HG02938 (cell line): Measurements from ENCODE around the gene ABCD4.

Experiments
- ATAC-seq: cut with Tn5 transposase; IDR thresholded peaks from one replicate; pipeline ENCODE4 v1.9.1; 2021; ENCODE audit warnings: mild to moderate bottlenecking, moderate library complexity; ENCODE audit not compliant: unreplicated experiment

ABCD4 gene

DNA sequence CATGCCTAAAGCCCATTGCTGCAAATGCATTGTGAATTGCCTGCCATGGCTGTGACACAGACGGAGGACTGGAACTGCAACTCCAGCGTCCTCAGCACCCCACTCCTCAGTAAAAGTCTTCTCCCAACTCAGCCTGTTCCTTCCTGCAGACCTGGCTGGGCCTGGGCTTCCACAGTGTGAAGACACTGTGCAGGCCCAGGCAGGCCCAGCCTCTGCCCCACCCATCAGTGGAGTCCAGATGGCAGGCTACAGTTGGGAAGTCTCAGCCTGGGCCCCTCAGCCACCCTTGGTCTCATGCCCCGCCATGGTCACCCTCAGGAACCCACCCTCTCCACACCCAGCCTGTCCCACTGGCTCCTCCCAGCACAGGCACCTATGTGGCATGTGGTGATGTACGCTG, 41.4 kb downstream of the ABCD4 start:
- no peak for ATAC-seq

DNA sequence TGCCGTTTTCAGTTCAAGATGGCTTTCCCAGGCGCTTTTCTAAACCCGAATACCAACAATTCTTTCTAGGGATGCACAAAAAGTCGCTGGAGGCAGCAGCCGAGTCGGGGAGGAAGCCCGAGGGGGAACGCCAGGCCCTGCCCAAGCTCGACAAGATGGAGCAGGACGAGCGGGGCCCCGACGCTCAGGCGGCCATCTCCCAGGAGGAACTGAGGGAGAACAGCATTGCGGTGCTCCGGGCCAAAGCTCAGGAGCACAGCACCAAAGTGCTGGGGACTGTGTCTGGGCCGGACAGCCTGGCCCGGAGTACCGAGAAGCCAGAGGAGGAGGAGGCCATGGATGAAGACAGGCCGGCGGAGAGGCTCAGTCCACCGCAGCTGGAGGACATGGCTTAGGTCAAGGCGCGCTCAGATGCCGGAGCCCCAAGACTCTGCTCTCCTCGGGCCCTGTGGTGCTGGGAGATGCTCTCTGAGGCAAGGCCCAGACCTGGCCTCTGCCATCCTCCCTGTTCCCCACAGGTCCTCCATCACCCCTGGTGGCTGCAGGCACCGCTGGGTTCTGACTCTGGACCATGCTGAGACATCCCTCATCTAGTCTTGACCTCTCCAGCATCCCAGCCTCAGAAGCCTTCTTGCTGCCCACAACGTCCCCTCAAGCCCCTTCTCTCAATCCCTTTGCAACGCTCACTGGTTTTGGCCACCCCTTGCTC, 42.1 kb downstream of the ABCD4 start:
- no peak for ATAC-seq

DNA sequence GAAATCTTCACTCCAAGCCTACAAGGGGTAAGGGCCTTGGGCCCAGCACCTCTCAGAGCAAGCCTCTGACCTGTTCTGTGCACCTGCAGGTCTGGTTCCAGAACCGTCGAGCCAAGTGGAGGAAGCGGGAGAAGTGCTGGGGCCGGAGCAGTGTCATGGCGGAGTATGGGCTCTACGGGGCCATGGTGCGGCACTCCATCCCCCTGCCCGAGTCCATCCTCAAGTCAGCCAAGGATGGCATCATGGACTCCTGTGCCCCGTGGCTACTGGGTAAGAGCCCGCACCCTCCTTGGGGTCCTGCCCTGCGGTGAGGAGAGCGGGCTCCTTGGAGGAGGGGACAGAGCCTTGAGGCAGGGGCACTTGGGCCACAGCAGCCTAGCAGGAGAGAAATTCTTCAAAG, 43.2 kb downstream of the ABCD4 start:
- no peak for ATAC-seq

DNA sequence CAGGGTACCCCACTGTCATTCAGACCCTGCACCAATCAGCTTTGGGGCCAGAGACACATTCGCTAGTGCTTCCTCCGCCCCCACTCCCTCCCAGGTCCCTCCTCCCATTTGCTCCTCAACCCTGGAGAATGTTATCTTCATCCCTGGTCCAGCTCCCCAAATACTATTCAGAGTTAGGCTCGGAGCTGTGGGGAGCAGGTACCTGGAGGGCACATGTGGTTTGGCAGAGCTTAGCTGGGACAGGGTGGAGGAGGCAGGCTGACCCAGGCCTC, 44.0 kb downstream of the ABCD4 start:
- ATAC-seq = no peak

DNA sequence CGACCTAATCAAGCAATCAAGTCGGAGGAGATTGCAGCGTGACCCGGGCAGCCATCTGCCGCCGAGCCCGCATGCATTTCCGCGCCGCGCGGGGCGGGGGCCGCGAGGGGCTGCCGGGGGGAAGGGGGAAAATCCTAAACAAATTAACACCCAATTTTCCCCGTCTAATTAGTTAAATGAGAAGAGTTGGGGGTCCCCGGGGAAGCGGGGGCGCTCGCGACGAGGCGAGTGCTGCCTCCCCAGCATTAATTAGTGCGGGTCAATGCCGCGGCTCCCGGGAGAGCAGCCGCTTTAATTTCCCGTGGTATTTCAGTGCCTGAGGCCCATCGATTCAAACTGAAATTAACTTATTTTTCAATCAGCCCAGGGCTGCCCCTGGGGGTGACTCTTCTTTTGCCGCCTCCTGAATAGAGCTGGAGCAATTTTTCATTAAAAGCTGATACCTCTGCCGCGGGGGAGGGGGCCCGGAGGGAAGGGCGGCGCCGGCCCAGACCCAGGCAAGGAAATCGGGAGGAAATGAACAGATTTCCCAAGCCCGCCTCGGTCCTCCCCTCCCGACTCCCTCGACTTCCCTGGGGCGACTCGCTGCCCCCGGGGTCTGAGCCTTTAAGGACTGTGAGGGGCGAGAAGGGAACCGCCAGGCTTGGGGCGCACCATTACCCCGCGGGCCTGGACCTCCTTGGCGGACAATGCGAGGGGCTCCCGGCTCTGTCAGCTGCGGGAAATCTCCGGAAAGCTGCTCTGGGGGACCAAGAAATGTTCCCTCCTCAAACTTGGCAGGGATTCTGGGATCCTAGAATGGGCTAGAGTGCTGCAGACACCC, 44.6 kb downstream of the ABCD4 start:
- no peak for ATAC-seq

DNA sequence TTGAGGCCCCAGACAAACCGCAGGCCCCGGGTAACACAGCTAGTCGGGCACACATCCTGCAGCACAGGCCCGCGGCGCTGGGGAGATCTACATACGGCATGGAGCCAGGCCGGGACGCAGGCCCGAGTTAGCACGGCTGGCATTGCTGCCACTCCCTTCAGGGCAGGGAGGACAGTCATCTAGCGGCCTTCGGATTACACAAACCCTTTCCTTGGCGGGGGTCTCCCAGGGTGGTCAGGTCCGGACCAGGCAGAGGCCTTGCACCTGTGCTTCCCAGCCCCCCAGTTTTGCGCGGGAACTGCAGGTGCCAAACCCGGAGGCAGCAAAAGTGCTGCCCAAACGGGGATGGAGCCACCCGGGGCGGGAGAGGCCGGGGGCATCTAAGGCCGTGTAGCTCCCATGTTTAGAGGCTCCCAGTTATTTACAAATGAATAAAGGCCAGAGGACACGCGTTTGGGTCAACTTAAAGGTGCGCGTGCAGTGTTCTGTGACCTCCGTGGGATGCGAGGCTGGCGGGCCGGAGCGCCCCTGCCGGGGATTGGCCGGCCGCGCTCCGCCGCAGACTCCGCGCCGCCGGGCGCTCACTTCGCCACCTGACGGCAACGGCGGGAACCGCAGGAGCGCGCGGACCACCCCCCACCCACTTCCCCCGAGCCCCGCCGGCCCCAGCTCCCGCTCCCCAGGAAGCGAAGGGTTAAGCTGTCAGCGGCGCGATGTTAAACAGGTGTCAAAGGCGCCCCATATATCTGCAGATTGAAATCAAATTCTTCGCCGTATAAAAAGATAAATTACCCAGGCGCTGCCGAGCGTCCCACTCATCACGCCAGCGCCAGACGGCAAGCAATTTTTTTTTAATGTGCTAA, 45.4 kb downstream of the ABCD4 start:
- no peak for ATAC-seq

DNA sequence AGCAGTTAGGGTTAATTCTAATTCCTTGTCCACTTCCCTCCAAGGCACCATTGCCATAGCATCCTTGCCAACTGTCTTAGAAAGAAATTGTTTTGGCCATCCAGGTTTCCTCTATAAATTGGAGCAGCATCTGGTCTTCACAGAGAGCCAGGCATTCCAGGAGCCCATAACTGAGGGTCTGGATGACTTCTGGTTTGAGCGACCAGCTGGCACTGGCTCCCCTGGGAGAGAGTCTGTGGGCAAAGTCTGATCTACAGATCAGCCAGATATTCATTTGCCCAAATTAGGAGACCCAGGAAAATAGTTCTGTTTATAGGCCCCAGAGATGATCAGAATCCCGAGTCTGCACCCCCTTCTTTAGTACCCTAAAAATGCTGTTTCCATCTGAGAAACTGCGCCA, 47.5 kb downstream of the ABCD4 start:
- ATAC-seq = no peak

DNA sequence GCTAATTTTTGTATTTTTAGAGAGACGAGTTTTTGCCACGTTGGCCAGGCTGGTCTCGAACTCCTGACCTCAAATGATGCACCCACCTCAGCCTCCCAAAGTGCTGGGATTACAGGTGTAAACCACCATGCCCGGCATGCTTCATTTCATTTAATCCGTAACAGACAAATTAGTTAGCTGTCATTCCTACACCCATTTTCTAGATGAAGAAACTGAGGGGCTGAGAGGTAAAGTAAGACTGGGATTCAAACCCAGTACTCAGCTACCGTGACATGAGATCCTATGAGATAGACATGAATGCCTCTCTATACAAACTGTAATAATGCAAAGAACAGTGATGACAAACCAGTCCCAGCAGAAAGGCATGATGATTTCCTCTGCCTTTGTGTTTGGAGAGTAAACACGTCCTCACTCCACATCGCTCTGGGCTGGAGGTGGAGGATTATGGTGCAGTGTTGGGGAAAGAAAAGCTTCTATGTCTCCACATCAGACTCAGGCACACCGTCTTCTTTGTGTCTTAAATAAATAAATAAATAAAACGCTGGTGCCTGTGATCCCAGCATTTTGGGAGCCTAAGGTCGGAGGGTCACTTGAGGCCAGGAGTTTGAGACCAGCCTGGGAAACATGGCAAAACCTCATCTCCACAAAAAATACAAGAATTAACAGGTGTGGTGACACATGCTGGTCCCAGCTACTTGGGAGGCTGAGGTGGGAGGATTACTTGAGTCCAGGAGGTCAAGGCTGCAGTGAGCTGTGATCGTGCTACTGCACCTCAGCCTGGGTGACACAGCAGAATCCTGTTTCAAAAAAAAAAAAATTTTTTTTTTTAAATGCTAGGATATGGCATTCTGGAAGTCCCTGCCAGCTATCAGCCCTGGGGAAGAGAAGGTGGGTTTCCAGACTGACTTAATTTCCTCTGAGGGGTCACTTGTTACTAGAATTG, 53.0 kb downstream of the ABCD4 start:
- ATAC-seq = no peak

DNA sequence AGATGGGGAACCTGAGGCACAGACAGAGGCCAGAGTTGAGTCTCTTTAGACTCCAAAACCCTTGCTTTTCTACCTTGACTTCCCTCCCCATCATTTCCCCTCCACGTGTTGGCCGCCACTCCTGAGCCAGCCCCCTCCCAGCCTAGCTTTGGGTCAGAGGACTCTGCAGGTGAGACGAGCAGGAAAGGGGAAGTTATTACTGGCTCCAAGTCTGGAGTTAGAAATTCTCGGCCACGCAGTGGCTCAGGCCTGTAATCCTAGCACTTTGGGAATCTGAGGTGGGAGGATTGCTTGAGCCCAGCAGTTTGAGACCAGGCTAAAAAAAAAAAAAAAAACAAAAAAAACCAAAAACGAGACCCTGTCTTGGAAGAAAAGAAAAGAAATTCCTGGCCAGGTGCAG, 54.7 kb downstream of the ABCD4 start:
- no peak for ATAC-seq

DNA sequence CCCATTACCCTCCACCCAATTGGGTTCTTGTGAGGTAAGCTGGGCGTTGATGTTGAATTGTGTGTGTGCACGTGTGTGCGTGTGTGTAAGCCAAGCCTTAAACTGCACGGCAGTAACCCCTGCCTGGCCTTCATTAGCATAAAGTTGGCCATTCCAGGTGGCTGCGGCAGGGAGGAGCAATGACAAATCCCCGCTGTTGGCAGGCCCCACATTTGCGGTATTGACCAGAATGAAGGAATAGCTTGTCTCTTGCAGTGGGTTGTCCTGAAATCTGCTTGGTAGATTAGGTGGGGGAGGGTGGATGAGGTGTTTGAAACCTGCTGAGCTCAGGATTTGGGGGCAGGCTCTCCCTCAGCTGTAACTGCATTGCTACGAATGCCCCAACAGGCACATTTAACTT, 56.2 kb downstream of the ABCD4 start:
- ATAC-seq = no peak

DNA sequence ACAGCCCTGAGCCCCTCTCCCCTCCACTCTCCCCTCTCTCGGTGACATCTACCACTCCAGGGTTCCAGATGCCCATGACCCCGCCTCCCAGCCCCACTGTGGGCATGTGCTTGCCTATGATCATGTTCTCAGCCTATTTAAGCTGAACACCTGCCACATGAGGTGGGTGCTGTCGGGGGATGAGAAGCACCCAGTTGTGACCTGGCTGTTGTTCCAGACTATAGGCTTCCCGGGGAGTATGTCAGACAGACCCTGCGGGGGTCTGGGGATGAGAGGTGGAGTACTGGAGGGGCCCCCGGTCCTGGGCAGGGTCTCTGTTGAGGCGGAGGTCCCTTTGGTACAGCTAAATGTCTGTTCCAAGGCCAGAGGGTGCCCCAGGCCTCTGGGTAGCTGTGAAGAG, 57.4 kb downstream of the ABCD4 start:
- no peak for ATAC-seq

DNA sequence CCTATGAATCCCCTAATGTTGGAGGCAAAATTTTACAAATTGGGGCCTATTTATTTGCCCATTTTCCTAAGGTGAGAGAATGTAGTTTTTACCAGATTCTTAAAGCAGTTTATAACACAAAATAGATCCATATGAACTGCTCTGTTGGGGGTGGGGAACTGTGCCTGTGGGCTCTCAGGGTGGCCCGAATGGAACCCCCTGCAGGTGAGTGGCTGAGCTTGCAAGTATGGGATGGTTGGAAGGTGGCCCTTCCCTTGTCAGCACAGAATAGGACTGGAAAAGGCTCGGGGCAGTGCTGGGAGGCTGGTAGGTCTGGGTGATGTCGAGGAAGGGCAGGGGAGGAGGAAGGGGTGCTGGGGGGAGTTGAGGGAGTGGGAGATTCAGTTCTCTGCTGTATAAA, 58.6 kb downstream of the ABCD4 start:
- ATAC-seq = no peak

DNA sequence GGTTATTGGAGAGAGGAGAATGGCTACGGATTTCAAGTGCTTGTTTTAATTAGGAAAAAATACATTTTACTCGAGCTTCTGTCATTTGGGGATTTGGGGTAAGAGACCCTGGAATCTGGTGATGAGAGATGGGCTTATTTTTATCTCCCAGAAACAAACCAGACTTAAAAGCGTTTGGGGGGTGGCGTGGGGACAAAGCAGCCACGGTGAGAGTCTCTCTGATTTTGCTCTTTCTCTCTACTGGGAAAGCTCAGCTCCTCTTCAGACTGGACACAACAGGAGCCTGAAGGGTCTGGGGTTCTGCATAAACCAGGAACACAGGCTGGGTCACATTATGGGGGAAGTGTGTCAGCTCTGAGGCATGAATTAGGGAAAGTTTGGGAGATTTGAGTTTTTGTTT, 59.7 kb downstream of the ABCD4 start:
- no peak for ATAC-seq

DNA sequence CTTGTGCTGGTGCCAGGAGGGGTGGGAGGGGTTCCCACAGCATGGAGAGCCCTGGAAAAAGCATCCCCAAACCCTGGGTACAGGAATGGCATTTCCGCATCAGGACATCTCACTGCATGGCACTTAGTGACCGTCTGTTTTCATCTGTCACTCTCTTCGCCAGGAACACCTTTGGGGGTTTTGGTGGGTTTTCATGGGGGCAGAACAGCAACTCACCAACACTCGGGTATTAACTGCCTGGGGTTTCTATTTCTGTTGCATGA, 60.0 kb downstream of the ABCD4 start:
- no peak for ATAC-seq

DNA sequence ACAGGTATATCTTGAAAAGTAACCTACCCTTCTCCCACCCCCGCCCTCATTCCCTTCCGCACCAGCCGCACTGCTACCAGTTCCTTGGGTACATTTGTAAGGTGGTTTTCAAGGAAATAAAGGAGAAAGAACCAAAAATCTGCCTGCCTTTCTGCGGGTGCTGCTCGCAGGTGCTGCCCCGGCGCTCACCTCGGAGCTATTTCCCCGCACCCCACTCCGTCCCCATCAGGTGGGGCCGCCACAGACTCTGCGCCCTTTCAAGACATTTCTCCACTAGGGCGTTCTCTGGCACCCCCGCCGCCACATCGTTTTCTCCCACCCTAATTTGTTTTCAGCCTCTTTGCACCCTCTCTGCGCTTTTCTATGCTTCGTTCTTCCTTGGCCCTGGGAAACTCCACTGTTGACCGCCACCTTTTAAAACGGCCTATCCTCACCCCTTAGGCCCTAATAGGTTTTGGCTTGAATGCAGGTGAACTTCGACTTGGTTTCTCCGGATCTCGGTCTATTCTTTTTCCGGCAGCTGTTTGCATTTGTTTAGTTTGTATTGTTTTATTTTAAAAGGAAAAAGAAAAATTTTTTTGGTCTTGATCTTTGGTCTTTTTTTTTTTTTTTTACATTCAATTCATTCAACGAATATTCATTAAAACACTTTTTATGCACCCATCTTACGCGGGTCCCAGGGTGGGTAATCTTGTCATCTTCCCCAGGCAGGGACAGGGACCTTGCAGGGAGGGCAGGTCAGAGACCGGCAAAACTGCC, 60.5 kb downstream of the ABCD4 start:
- no peak for ATAC-seq

DNA sequence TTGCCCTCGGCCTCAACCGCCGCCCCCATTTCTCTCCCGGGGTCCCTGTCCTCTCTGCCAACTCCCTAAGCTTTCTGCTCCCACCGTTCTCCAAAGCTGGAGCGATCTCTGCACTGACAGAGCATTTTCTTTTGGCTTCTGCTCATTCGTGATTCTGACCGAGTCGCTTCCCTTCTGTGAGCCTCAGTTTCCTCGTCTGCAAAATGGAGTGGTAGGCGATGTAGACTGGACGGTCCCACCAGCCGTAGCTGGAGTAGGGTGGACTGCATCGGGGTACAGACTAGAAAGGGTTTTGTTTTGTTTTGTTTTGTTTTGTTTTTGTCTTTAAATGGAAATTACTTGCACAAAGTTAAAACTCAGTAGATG, 61.1 kb downstream of the ABCD4 start:
- no peak for ATAC-seq

DNA sequence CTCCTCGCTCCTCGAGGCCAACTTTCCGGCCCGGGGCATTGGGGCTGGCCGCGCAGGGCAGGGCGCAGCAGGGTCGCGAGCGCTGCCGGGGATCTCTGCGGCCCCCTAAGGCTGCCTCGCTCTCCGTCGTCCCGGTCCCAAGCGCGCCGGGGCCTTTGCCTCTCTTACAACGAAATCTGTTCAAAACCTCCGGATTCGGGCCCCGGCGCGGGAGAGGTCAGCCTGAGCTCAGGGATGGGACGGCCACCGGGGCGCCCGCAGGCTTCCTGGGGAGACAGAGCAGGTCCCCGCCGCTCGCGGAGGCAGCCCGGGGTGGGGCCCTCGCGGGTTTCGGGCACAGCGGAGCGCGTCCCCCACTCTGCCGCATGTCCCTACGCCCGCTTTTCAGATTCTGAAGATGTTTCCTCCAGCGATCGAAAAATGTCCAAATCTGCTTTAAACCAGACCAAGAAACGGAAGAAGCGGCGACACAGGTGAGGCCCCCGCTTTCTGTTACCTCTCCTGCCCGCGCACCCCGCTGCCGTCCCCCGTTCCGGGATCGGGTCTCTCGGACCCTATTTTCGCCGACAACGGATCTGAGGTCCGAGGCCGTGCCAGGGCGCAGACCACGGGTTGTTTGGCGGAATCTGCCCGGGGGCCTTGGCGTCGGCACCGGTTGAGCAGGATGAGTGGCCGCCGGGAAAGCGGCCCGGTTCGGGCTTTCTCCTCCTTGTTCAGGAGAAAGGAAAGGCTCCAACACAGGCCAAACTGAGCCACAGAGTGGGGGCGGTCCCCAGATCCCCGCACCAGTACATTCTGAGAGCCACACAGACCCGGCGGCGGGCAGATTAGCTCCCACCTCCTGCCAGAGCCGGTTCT, 61.7 kb downstream of the ABCD4 start:
- no peak for ATAC-seq

DNA sequence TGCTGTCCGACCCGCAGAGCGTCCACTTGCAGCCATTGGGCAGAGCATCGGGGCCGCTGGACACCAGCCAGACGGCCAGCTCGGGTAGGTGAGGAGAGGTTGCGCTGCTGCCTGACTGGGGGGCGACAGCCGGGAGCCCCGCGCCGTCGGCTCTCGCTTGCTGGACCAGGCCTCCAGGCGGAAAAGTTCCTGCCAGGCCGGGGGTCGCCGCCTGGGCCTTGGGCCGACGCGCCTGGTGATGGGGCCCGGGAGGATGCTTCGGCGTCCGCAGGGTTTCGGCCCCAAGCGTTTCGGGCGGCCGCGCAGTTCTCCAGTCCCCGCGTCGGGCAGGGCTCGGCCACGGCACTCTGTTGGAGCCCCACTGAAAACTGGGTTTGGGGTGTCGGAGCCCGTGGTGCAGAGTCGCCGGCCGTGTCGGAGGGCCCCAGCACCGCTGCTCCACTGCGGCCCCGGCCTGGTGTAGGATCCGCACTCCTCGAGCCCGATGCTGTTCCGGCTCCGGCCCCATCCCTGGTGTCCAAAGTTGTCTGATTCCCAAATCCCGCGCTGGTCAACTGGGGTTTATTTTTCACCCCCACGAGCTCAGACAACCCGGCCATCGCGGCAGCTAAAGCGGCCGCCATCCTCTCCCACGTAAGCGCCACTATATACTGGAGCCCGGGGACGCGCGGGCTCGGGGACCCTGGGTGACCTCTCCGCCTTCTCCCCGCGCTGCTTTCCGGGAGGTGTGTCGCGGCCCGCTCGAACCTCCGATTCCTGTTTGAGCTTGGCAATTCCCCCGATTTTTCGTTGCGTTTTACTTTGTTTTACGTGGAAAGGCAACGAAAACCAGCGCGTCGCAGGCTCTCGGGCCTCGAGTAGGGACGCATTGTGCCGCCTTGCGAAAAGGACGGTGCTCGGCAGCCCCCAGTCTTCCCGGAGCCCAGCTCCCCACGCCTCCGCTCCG, 62.6 kb downstream of the ABCD4 start:
- ATAC-seq = no peak
